ENCODE results near the gene TRIOBP.

Gene TRIOBP

DNA sequence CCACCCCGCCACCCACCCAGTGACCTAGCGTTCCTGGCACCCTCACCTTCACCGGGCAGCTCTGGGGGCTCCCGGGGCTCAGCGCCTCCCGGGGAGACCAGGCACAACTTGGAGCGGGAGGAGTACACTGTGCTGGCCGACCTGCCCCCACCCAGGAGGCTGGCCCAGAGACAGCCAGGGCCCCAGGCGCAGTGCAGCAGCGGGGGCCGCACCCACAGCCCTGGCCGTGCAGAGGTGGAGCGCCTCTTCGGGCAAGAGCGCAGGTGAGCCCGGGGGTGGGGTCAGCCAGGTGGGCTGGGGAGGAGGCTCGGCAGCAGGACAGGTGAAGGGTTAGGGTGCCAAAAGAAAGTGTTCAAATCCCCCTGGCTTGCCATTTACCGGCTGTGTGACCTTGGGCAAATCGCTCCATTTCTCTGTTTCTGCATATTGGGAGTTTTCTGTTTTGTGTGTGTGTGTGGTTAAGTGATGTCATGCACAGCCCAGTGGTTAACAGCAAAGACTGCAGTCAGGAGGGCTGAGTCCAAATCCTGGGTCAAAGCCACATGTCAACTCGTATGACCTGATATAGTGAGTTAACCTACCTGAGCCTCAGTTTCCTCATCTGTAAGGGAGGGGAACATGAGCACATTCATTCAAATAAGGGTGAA lies 29.5 kb downstream of the TRIOBP start:
- TF ChIP-seq POLR2AphosphoS5 (IDR thresholded peaks at IDR 0.05; ENCODE audit: low read depth, low read length) (no peak), FOXP2 (optimal IDR thresholded peaks at IDR 0.05; ENCODE audit: borderline replicate concordance, extremely low read depth, extremely low read length, insufficient read depth) (no peak)

DNA sequence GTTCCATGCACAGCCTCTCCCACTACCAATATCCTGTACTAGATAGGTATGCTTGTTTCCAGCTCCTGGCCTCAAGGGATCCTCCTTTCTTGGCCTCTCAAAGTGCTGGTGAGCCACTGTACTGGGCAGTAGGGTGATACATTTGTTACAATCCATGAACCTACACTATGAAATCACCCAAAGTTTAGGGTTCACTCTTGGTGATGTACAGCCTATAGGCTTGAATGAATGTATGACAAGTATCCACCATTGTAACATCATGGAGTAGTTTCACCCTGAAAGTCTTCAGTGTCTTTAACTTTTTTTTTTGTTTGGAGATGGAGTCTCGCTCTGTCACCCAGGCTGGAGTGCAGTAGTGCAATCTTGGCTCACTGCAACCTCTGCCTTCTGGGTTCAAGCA lies 31.8 kb downstream of the TRIOBP start:
- TF ChIP-seq POLR2AphosphoS5 (IDR thresholded peaks at IDR 0.05; ENCODE audit: low read depth, low read length) = no peak
- no peak for TF ChIP-seq SIN3A (IDR thresholded peaks at IDR 0.05; ENCODE audit: borderline replicate concordance, insufficient read depth, low read length)
- TF ChIP-seq TAF1 (IDR thresholded peaks at IDR 0.05; ENCODE audit: borderline replicate concordance, insufficient read depth, low read length) = no peak
- no peak for TF ChIP-seq FOXP2 (optimal IDR thresholded peaks at IDR 0.05; ENCODE audit: borderline replicate concordance, extremely low read depth, extremely low read length, insufficient read depth)
- TF ChIP-seq, protein P1, sequence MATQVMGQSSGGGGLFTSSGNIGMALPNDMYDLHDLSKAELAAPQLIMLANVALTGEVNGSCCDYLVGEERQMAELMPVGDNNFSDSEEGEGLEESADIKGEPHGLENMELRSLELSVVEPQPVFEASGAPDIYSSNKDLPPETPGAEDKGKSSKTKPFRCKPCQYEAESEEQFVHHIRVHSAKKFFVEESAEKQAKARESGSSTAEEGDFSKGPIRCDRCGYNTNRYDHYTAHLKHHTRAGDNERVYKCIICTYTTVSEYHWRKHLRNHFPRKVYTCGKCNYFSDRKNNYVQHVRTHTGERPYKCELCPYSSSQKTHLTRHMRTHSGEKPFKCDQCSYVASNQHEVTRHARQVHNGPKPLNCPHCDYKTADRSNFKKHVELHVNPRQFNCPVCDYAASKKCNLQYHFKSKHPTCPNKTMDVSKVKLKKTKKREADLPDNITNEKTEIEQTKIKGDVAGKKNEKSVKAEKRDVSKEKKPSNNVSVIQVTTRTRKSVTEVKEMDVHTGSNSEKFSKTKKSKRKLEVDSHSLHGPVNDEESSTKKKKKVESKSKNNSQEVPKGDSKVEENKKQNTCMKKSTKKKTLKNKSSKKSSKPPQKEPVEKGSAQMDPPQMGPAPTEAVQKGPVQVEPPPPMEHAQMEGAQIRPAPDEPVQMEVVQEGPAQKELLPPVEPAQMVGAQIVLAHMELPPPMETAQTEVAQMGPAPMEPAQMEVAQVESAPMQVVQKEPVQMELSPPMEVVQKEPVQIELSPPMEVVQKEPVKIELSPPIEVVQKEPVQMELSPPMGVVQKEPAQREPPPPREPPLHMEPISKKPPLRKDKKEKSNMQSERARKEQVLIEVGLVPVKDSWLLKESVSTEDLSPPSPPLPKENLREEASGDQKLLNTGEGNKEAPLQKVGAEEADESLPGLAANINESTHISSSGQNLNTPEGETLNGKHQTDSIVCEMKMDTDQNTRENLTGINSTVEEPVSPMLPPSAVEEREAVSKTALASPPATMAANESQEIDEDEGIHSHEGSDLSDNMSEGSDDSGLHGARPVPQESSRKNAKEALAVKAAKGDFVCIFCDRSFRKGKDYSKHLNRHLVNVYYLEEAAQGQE (IDR thresholded peaks at IDR 0.05; ENCODE audit: insufficient read depth in 1 of 2, low read depth in 2 of 2, low read length in 2 of 2) = no peak

DNA sequence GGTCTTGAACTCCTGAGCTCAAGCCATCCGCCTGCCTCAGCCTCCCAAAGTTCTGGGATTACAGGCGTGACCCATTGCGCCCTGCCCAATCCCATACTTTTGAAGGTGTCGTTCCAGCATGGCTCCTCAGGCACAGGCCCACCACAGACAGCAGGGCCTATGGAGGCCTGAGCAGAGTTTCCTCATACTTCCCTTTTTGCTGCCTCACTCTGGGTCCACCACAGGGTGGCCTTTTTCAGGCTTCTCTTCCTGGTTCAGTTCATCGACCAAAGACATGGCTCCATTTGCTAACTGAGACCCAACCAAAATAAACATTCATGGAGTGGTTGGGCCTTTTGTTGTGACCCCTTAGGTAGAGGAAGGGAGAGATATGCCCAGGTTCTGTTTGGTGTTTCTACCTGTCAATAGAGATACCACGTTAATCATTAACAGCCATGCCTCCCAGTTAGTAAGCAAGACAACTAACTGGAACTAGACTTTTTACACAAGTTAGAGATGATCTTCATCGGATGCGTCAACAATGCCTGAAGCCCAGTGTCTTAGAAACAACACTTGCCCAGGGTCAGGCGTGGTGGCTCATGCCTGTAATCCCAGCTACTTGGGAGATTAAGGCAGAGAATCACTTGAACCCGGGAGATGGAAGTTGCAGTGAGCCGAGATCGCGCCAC lies 35.1 kb downstream of the TRIOBP start:
- TF ChIP-seq FOXP2 (optimal IDR thresholded peaks at IDR 0.05; ENCODE audit: borderline replicate concordance, extremely low read depth, extremely low read length, insufficient read depth) (no peak), SIN3A (IDR thresholded peaks at IDR 0.05; ENCODE audit: borderline replicate concordance, insufficient read depth, low read length) (no peak), POLR2AphosphoS5 (IDR thresholded peaks at IDR 0.05; ENCODE audit: low read depth, low read length) (no peak), TAF1 (IDR thresholded peaks at IDR 0.05; ENCODE audit: borderline replicate concordance, insufficient read depth, low read length) (no peak)
- TF ChIP-seq, protein P1 (IDR thresholded peaks at IDR 0.05; ENCODE audit: insufficient read depth in 1 of 2, low read depth in 2 of 2, low read length in 2 of 2) = no peak

- TF ChIP-seq FOXP2 (optimal IDR thresholded peaks at IDR 0.05; ENCODE audit: borderline replicate concordance, extremely low read depth, extremely low read length, insufficient read depth) = no peak
- TF ChIP-seq TAF1 (IDR thresholded peaks at IDR 0.05; ENCODE audit: borderline replicate concordance, insufficient read depth, low read length) = no peak
- TF ChIP-seq SIN3A (IDR thresholded peaks at IDR 0.05; ENCODE audit: borderline replicate concordance, insufficient read depth, low read length) = no peak
- TF ChIP-seq, protein P1 (IDR thresholded peaks at IDR 0.05; ENCODE audit: insufficient read depth in 1 of 2, low read depth in 2 of 2, low read length in 2 of 2) = no peak
- TF ChIP-seq POLR2AphosphoS5 (IDR thresholded peaks at IDR 0.05; ENCODE audit: low read depth, low read length) = no peak
Measured at GRCh38 chr22:37732699-37733607, 36.1 kb downstream of the TRIOBP start.

DNA sequence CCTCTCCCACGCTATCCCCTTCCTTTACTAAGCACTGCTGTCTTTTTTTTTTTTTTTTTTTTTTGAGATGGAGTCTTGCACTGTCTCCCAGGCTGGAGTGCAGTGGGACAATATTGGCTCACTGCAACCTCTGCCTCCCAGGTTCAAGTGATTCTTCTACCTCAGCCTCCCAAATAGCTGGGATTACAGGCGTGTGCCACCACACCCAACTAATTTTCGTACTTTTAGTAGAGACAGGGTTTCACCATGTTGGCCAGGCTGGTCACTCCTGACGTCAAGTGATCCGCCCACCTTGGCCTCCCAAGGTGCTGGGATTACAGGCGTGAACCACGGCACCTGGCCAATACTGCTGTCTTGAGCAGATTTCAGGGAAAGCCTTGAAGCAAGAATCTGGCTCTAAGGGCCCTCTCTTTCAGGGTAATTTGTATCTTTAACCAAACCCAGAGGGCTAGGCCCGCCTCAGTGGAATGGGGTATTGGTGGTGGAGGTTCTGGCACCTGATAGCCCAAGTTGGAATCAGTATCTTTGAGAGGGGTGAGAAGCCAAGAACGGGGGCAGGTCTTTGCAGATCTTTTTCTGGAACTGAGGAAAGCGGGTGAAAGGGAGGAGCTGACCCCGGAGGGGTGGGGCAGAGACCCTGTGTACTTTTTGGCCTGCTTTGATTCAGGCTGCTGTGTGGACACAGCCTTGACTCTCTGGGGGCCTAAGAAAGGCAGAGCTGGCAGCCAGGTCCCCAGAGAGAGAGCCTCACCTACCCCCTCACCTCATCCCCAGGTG lies 37.0 kb downstream of the TRIOBP start:
- TF ChIP-seq SIN3A (IDR thresholded peaks at IDR 0.05; ENCODE audit: borderline replicate concordance, insufficient read depth, low read length) (no peak), POLR2AphosphoS5 (IDR thresholded peaks at IDR 0.05; ENCODE audit: low read depth, low read length) (no peak), TAF1 (IDR thresholded peaks at IDR 0.05; ENCODE audit: borderline replicate concordance, insufficient read depth, low read length) (no peak), FOXP2 (optimal IDR thresholded peaks at IDR 0.05; ENCODE audit: borderline replicate concordance, extremely low read depth, extremely low read length, insufficient read depth) (no peak)
- TF ChIP-seq, protein P1 (IDR thresholded peaks at IDR 0.05; ENCODE audit: insufficient read depth in 1 of 2, low read depth in 2 of 2, low read length in 2 of 2) = no peak
